Spleen (tissue), 11 donors: ENCODE data around the gene STAMBP. TPM values are rescaled to one million over a fixed set of nuclear protein-coding genes. Genes with fewer than 3 reads are reported as not detected.
"Not testable (repeated sequence)": the region's sequence is repeated elsewhere in the genome, so short reads cannot be mapped to it uniquely, and the experiment has no call there.

ENCODE experiments used
- DNase-seq: peaks from one replicate; pipeline ENCODE4 v3.0.0-alpha.2; 2020
- H3K27ac ChIP-seq, 8 donors: fragments of 200-600 bp; sonication (generic) in 7 of 8; 1 replicate in 4 of 8; 2 replicates in 4 of 8; pipeline versions ENCODE4 v1.5.0 to v1.8.0; 2016 to 2021; ENCODE audit warnings: inconsistent platforms in 4 of 8, mild to moderate bottlenecking in 4 of 8, moderate library complexity in 1 of 8
- H3K27me3 ChIP-seq, 7 donors: fragments of 200-600 bp; sonication (generic) in 6 of 7; replicated peaks in 1 of 7; 1 replicate in 4 of 7; 2 replicates in 3 of 7; pipeline versions ENCODE4 v1.5.0 to v1.8.0; 2016 to 2021; ENCODE audit warnings: inconsistent platforms in 3 of 7, mild to moderate bottlenecking in 1 of 7
- H3K36me3 ChIP-seq, 6 donors: fragments of 200-600 bp; sonication (generic) in 5 of 6; 1 replicate in 4 of 6; 2 replicates in 2 of 6; pipeline versions ENCODE4 v1.5.0 to v1.8.0; 2016 to 2021; ENCODE audit warnings: inconsistent platforms in 2 of 6
- H3K4me1 ChIP-seq, 6 donors: fragments of 200-600 bp; sonication (generic) in 5 of 6; 1 replicate in 3 of 6; 2 replicates in 3 of 6; pipeline versions ENCODE4 v1.5.0 to v1.8.0; 2016 to 2021; ENCODE audit warnings: inconsistent platforms in 3 of 6
- H3K4me3 ChIP-seq, 8 donors: fragments of 200-600 bp; sonication (generic) in 7 of 8; 1 replicate in 4 of 8; 2 replicates in 4 of 8; pipeline versions ENCODE4 v1.5.0 to v1.8.0; 2016 to 2021; ENCODE audit warnings: inconsistent platforms in 4 of 8, mild to moderate bottlenecking in 4 of 8, moderate library complexity in 2 of 8
- H3K9me3 ChIP-seq, 8 donors: fragments of 200-600 bp; sonication (generic) in 7 of 8; 1 replicate in 4 of 8; 2 replicates in 4 of 8; pipeline versions ENCODE4 v1.5.0 to v1.8.0; 2016 to 2021; ENCODE audit warnings: inconsistent platforms in 4 of 8
- CTCF ChIP-seq, 11 experiments: fragments of 200-600 bp in 7 of 11; fragments of 450-650 bp in 4 of 11; sonication (generic) in 4 of 11; IDR thresholded peaks in 8 of 11; conservative IDR thresholded peaks in 3 of 11; 1 replicate in 7 of 11; 2 replicates in 4 of 11; pipeline versions ENCODE4 v1.4.0 to v1.8.0; 2016 to 2021; ENCODE audit warnings: antibody characterized with exemption in 11 of 11, inconsistent platforms in 4 of 11, mild to moderate bottlenecking in 1 of 11
- POLR2A ChIP-seq, 3 donors: fragments of 450-650 bp; IDR thresholded peaks; one replicate each; pipeline ENCODE4 v1.5.1; 2017; ENCODE audit warnings: antibody characterized with exemption in 3 of 3, mild to moderate bottlenecking in 1 of 3
- POLR2AphosphoS5 ChIP-seq, 3 donors: sonication (generic); formaldehyde crosslinking; IDR thresholded peaks; one replicate each; pipeline ENCODE4 v1.5.1; 2017; ENCODE audit warnings: antibody characterized with exemption in 3 of 3
- WGBS, 5 donors: extraction: QIAGEN DNeasy Blood & Tissue Kit in 3 of 5; methylation state at CpG; one replicate each; pipeline versions ENCODE4 v1.1.5 to v1.1.7; 2013 to 2018; 5-methylcytosine and 5-hydroxymethylcytosine counted together
- intact Hi-C: fragments of 100-400 bp; cut with DNase I; formaldehyde crosslinking; loops from one replicate; pipeline ENCODE4 v1.15.0; 2023; ENCODE audit warnings: low total_unique reads
- polyA plus RNA-seq, 3 donors: library from polyadenylated mRNA; stranded (reverse); fragments of 200-250 nt; gene quantifications; one replicate each; pipeline ENCODE4 v1.2.1, GENCODE V29; 2013
- total RNA-seq, 7 donors: library from RNA; depleted of rRNA in 3 of 7; stranded (reverse); fragments of >200 nt in 3 of 7; fragmentation: NEBNext Ultra II Directional in 4 of 7; extraction: Animal tissue kit (Norgen Biotek cat#: 25700) in 4 of 7; gene quantifications; one replicate each; pipeline versions ENCODE4 v1.1.0 to v1.2.1, GENCODE V29; 2016 to 2021
- donor health status: healthy with polysubstance abuse.
- donor health status: DM: no; HTN: no; CAD: no; lungs with moderate emphysema.
- donor health status: DM: no; HTN: no; CAD: no.
- donor health status: Bipolar disorder and iron deficiency.
- donor health status: healthy.
- donor health status: DM: no; HTN: no; CAD: no.
- donor health status: DM: yes; HTN: yes; CAD: no.

STAMBP gene
- total and polyA plus RNA-seq, 10 donors = 19.5 to 35.1 (median 28.1) TPM

- DNase-seq = no peak
- no peak for TF ChIP-seq POLR2A (IDR thresholded peaks at IDR 0.05)
- no peak for TF ChIP-seq CTCF (IDR thresholded peaks at IDR 0.05 in 8 of 11, conservative IDR thresholded peaks at IDR 0.05 in 3 of 11)
- TF ChIP-seq POLR2AphosphoS5 (IDR thresholded peaks at IDR 0.05) = no peak
- 52 to 70% (median 60%) methylated on average over 9 of the region's 9 CpGs for WGBS, 5 donors
- intact Hi-C loops = no loop called here
- H3K27me3 ChIP-seq = peaks cover 0 to 3% (median 0%) of the 10 kb centered on the region in 7 donors
- H3K4me1 ChIP-seq = peaks cover 0 to 11% (median 0%) of the 10 kb centered on the region in 6 donors
- peaks cover 0 to 3% (median 0%) of the 10 kb centered on the region in 6 donors for H3K36me3 ChIP-seq
- peak overlapping the region in 3 of 8 donors; percentile 7 to 34 (median 10) for H3K27ac ChIP-seq
- no peaks in the 10 kb centered on the region for H3K9me3 ChIP-seq
- no peak overlapping the region for H3K4me3 ChIP-seq
Observed at GRCh38 chr2:73877071-73877802, 48.5 kb downstream of the STAMBP start.

- intact Hi-C loops, H3K27me3 ChIP-seq, H3K9me3 ChIP-seq, H3K4me3 ChIP-seq, H3K36me3 ChIP-seq, DNase-seq: not testable (repeated sequence)
- H3K27ac ChIP-seq = peak overlapping the region in 2 of 8 donors; percentile 10 to 34
- peaks cover 0 to 11% (median 0%) of the 10 kb centered on the region in 6 donors for H3K4me1 ChIP-seq
- WGBS, 5 donors = 94 to 96% (median 95%) methylated on average over 5 of the region's 5 CpGs
Observed at GRCh38 chr2:73877984-73878383, 49.2 kb downstream of the STAMBP start.

- intact Hi-C loops = no loop called here
- no peaks in the 10 kb centered on the region for H3K4me1 ChIP-seq
- peaks cover 0 to 7% (median 0%) of the 10 kb centered on the region in 7 donors for H3K27me3 ChIP-seq
- WGBS, 5 donors = 55 to 73% (median 68%) methylated on average over 2 of the region's 2 CpGs
- DNase-seq = no peak
- no peak for TF ChIP-seq POLR2A (IDR thresholded peaks at IDR 0.05)
- no peak for TF ChIP-seq CTCF (IDR thresholded peaks at IDR 0.05 in 8 of 11, conservative IDR thresholded peaks at IDR 0.05 in 3 of 11)
- no peak for TF ChIP-seq POLR2AphosphoS5 (IDR thresholded peaks at IDR 0.05)
- H3K4me3 ChIP-seq = no peak overlapping the region
- no peaks in the 10 kb centered on the region for H3K36me3 ChIP-seq
- no peak overlapping the region for H3K27ac ChIP-seq
- H3K9me3 ChIP-seq = no peaks in the 10 kb centered on the region
Observed at GRCh38 chr2:73885406-73885805, 56.6 kb downstream of the STAMBP start.

- no peak for TF ChIP-seq POLR2A (IDR thresholded peaks at IDR 0.05)
- TF ChIP-seq CTCF (IDR thresholded peaks at IDR 0.05 in 8 of 11, conservative IDR thresholded peaks at IDR 0.05 in 3 of 11) = no peak
- no peak for TF ChIP-seq POLR2AphosphoS5 (IDR thresholded peaks at IDR 0.05)
- WGBS, 5 donors = 68 to 77% (median 74%) methylated on average over 4 of the region's 4 CpGs
- H3K4me3 ChIP-seq = no peak overlapping the region
- peaks cover 0 to 7% (median 0%) of the 10 kb centered on the region in 7 donors for H3K27me3 ChIP-seq
- DNase-seq = no peak
- H3K9me3 ChIP-seq = no peaks in the 10 kb centered on the region
- H3K4me1 ChIP-seq = no peaks in the 10 kb centered on the region
- no peak overlapping the region for H3K27ac ChIP-seq
- H3K36me3 ChIP-seq = no peaks in the 10 kb centered on the region
- intact Hi-C loops = no loop called here
Observed at GRCh38 chr2:73886357-73886756, 57.6 kb downstream of the STAMBP start.

- WGBS, 5 donors = 84 to 86% (median 86%) methylated on average over 11 of the region's 11 CpGs
- DNase-seq = not testable (repeated sequence)
Observed at GRCh38 chr2:73887596-73888353, 59.0 kb downstream of the STAMBP start.

More at GRCh38 chr2:73887596-73888353, 59.0 kb downstream of the STAMBP start:
- H3K27me3 ChIP-seq, H3K4me3 ChIP-seq, H3K4me1 ChIP-seq, H3K36me3 ChIP-seq, H3K27ac ChIP-seq, intact Hi-C loops, H3K9me3 ChIP-seq: not testable (repeated sequence)
